SK-N-SH (cell line): Measurements from ENCODE around the gene ELL3.

ENCODE experiments used
- CHD2 ChIP-seq: fragments of 150-350 bp; IDR thresholded peaks from 2 replicates; pipeline ENCODE4 v1.6.1; 2018; ENCODE audit warnings: low read length; ENCODE audit not compliant: partially characterized antibody
- EP300 ChIP-seq, 2 experiments: IDR thresholded peaks; 2 replicates each; pipeline versions ENCODE4 v1.4.0 to v1.6.1; 2012; ENCODE audit warnings: borderline replicate concordance in 1 of 2, low read depth in 1 of 2, low read length in 1 of 2
- EZH2phosphoT487 ChIP-seq: fragments of 200-600 bp; sonication (generic); IDR thresholded peaks from 2 replicates; pipeline ENCODE4 v1.6.1; 2017; ENCODE audit warnings: low read depth, mixed run types, mild to moderate bottlenecking, antibody characterized with exemption, moderate library complexity, borderline replicate concordance
- GATA2 ChIP-seq: sonication (generic); formaldehyde crosslinking; IDR thresholded peaks from 2 replicates; pipeline ENCODE4 v1.5.0; 2020; ENCODE audit warnings: mild to moderate bottlenecking, missing genetic modification reagents
- POLR2AphosphoS5 ChIP-seq: IDR thresholded peaks from 2 replicates; pipeline ENCODE4 v1.6.1; 2012; ENCODE audit warnings: low read depth, low read length
- RAD21 ChIP-seq: IDR thresholded peaks from 2 replicates; pipeline ENCODE4 v1.6.1; 2012; ENCODE audit warnings: mild to moderate bottlenecking, low read length
- RFX5 ChIP-seq: IDR thresholded peaks from 2 replicates; pipeline ENCODE4 v1.6.1; 2012; ENCODE audit warnings: mild to moderate bottlenecking, improper control_type of control experiment, low read length
- TF ChIP-seq, protein P1 (sequence below): fragments of 200-600 bp; sonication (generic); IDR thresholded peaks from 2 replicates; pipeline ENCODE4 v1.6.1; 2017; ENCODE audit warnings: antibody characterized with exemption, mild to moderate bottlenecking, moderate library complexity
- TF ChIP-seq, protein P2 (sequence below): IDR thresholded peaks from 2 replicates; pipeline ENCODE4 v1.4.0; 2012; ENCODE audit warnings: low read depth
- TF ChIP-seq, protein P3 (sequence below): IDR thresholded peaks from 2 replicates; pipeline ENCODE4 v1.4.0; 2012; ENCODE audit warnings: low read depth, borderline replicate concordance
- TF ChIP-seq, protein P4 (sequence below): IDR thresholded peaks from 2 replicates; pipeline ENCODE4 v1.6.1; 2012; ENCODE audit warnings: mild to moderate bottlenecking, low read depth, low read length, moderate library complexity

DNA sequence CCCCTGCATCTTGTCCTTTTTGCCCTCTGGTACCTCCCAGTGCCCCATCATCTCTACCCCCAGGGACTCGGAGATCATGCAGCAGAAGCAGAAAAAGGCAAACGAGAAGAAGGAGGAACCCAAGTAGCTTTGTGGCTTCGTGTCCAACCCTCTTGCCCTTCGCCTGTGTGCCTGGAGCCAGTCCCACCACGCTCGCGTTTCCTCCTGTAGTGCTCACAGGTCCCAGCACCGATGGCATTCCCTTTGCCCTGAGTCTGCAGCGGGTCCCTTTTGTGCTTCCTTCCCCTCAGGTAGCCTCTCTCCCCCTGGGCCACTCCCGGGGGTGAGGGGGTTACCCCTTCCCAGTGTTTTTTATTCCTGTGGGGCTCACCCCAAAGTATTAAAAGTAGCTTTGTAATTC is 16.9 kb upstream of the ELL3 start:
- TF ChIP-seq, protein P1, sequence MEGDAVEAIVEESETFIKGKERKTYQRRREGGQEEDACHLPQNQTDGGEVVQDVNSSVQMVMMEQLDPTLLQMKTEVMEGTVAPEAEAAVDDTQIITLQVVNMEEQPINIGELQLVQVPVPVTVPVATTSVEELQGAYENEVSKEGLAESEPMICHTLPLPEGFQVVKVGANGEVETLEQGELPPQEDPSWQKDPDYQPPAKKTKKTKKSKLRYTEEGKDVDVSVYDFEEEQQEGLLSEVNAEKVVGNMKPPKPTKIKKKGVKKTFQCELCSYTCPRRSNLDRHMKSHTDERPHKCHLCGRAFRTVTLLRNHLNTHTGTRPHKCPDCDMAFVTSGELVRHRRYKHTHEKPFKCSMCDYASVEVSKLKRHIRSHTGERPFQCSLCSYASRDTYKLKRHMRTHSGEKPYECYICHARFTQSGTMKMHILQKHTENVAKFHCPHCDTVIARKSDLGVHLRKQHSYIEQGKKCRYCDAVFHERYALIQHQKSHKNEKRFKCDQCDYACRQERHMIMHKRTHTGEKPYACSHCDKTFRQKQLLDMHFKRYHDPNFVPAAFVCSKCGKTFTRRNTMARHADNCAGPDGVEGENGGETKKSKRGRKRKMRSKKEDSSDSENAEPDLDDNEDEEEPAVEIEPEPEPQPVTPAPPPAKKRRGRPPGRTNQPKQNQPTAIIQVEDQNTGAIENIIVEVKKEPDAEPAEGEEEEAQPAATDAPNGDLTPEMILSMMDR, result no peak
- TF ChIP-seq RAD21 (no peak), RFX5 (no peak), GATA2 (no peak), EP300 (IDR thresholded peaks at IDR 0.05; ENCODE audit: borderline replicate concordance in 1 of 2, low read depth in 1 of 2, low read length in 1 of 2) (no peak), POLR2AphosphoS5 (no peak), EZH2phosphoT487 (no peak), CHD2 (no peak)
- TF ChIP-seq, protein P2, sequence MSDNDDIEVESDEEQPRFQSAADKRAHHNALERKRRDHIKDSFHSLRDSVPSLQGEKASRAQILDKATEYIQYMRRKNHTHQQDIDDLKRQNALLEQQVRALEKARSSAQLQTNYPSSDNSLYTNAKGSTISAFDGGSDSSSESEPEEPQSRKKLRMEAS, result no peak
- TF ChIP-seq, protein P3, sequence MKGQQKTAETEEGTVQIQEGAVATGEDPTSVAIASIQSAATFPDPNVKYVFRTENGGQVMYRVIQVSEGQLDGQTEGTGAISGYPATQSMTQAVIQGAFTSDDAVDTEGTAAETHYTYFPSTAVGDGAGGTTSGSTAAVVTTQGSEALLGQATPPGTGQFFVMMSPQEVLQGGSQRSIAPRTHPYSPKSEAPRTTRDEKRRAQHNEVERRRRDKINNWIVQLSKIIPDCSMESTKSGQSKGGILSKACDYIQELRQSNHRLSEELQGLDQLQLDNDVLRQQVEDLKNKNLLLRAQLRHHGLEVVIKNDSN, result no peak
- TF ChIP-seq, protein P4, sequence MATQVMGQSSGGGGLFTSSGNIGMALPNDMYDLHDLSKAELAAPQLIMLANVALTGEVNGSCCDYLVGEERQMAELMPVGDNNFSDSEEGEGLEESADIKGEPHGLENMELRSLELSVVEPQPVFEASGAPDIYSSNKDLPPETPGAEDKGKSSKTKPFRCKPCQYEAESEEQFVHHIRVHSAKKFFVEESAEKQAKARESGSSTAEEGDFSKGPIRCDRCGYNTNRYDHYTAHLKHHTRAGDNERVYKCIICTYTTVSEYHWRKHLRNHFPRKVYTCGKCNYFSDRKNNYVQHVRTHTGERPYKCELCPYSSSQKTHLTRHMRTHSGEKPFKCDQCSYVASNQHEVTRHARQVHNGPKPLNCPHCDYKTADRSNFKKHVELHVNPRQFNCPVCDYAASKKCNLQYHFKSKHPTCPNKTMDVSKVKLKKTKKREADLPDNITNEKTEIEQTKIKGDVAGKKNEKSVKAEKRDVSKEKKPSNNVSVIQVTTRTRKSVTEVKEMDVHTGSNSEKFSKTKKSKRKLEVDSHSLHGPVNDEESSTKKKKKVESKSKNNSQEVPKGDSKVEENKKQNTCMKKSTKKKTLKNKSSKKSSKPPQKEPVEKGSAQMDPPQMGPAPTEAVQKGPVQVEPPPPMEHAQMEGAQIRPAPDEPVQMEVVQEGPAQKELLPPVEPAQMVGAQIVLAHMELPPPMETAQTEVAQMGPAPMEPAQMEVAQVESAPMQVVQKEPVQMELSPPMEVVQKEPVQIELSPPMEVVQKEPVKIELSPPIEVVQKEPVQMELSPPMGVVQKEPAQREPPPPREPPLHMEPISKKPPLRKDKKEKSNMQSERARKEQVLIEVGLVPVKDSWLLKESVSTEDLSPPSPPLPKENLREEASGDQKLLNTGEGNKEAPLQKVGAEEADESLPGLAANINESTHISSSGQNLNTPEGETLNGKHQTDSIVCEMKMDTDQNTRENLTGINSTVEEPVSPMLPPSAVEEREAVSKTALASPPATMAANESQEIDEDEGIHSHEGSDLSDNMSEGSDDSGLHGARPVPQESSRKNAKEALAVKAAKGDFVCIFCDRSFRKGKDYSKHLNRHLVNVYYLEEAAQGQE, result no peak
